Kidney (tissue), 14 donors: ENCODE data around the gene PHF21A. TPM values are rescaled to one million over a fixed set of nuclear protein-coding genes. Genes with fewer than 3 reads are reported as not detected.

Experiments used
- DNase-seq, 5 donors: peaks; one replicate each; pipeline ENCODE4 v3.0.0-alpha.2; 2013 to 2020
- FAIRE-seq: peaks from 2 replicates; lab custom pipeline; 2012; peaks lifted over from hg19 to GRCh38; lab: Jason Lieb, UNC
- H3K27ac ChIP-seq, 2 donors: one replicate each; pipeline ENCODE4 v1.7.0; 2013; ENCODE audit warnings: low read depth in 2 of 2, low read length in 2 of 2, inconsistent platforms in 1 of 2
- H3K27me3 ChIP-seq: one replicate; pipeline ENCODE4 v1.7.1; 2013; ENCODE audit warnings: low read length, inconsistent platforms; ENCODE audit not compliant: control insufficient read depth, insufficient read depth
- H3K36me3 ChIP-seq, 3 donors: one replicate each; pipeline versions ENCODE4 v1.7.0 to v1.7.1; 2013; ENCODE audit warnings: low read length in 3 of 3, control low read depth in 1 of 3, inconsistent platforms in 1 of 3; ENCODE audit not compliant: insufficient read depth in 3 of 3, control insufficient read depth in 2 of 3
- H3K4me1 ChIP-seq, 3 donors: one replicate each; pipeline versions ENCODE4 v1.7.0 to v1.7.1; 2013; ENCODE audit warnings: low read length in 3 of 3, inconsistent platforms in 1 of 3, low read depth in 1 of 3; ENCODE audit not compliant: control insufficient read depth in 2 of 3, insufficient read depth in 2 of 3
- H3K4me3 ChIP-seq, 3 donors: one replicate each; pipeline versions ENCODE4 v1.7.0 to v1.8.1; 2013; ENCODE audit warnings: low read length in 3 of 3, control low read depth in 1 of 3, inconsistent platforms in 1 of 3
- H3K9ac ChIP-seq, 3 donors: one replicate each; pipeline versions ENCODE4 v1.7.0 to v1.7.1; 2013; ENCODE audit warnings: low read length in 3 of 3, control low read depth in 1 of 3, inconsistent platforms in 1 of 3
- H3K9me3 ChIP-seq, 3 donors: one replicate each; pipeline versions ENCODE4 v1.7.0 to v1.7.1; 2013; ENCODE audit warnings: low read length in 3 of 3, control low read depth in 1 of 3, inconsistent platforms in 1 of 3; ENCODE audit not compliant: control insufficient read depth in 2 of 3, insufficient read depth in 1 of 3
- CTCF ChIP-seq: IDR thresholded peaks from 3 replicates; pipeline ENCODE4 v1.5.1; 2012; ENCODE audit warnings: mild to moderate bottlenecking, moderate library complexity, borderline replicate concordance; ENCODE audit not compliant: insufficient read depth; ENCODE audit errors: extremely low read depth
- intact Hi-C: fragments of 100-400 bp; cut with DNase I; formaldehyde crosslinking; loops from one replicate; pipeline ENCODE4 v1.11.1; 2022
- polyA plus RNA-seq: library from polyadenylated mRNA; stranded (reverse); fragments of 350-450 nt; fragmentation: Illumina TruSeq; extraction: RNeasy Lipid Tissue Mini Kit (QIAGEN cat#74804); gene quantifications from one replicate; pipeline ENCODE4 v1.2.3, GENCODE V29; 2014; ENCODE audit warnings: low read depth, low replicate concordance; ENCODE audit not compliant: insufficient read depth
- total RNA-seq: library from RNA; stranded (reverse); fragmentation: NEBNext Ultra II Directional; extraction: Animal tissue kit (Norgen Biotek cat#: 25700); gene quantifications from one replicate; pipeline ENCODE4 v1.2.1, GENCODE V29; 2021
- donor health status: control.
- donor health status: control.
- donor health status: control.
- donor health status: control.
- donor health status: control.
- donor health status: DM: yes; HTN: yes; CAD: no.
- donor health status: Normal renal cell carcinoma (clear cell type).

PHF21A gene
- total and polyA plus RNA-seq, 2 donors from 2014 or later = 9.6 to 48.2 TPM

- H3K4me1 ChIP-seq = no peaks in the 10 kb centered on the region
- no peaks in the 10 kb centered on the region for H3K36me3 ChIP-seq
- H3K27ac ChIP-seq = no peak overlapping the region
- intact Hi-C loops = no loop called here
- no peak for TF ChIP-seq CTCF
- no peak overlapping the region for H3K4me3 ChIP-seq
- no peak for DNase-seq
- no peak for FAIRE-seq
- no peaks in the 10 kb centered on the region for H3K27me3 ChIP-seq
- H3K9me3 ChIP-seq = no peaks in the 10 kb centered on the region
- no peak overlapping the region for H3K9ac ChIP-seq
Observed at GRCh38 chr11:46034041-46034440, 87.2 kb downstream of the PHF21A start.

GRCh38 chr11:46026606-46027293 is 94.5 kb downstream of the PHF21A start:
- H3K27ac ChIP-seq = no peak overlapping the region
- no peak overlapping the region for H3K4me3 ChIP-seq
- TF ChIP-seq CTCF = no peak
- no peaks in the 10 kb centered on the region for H3K4me1 ChIP-seq
- DNase-seq (no peak), FAIRE-seq (no peak)
- H3K27me3 ChIP-seq = no peaks in the 10 kb centered on the region
- no peak overlapping the region for H3K9ac ChIP-seq
- H3K9me3 ChIP-seq = no peaks in the 10 kb centered on the region
- no peaks in the 10 kb centered on the region for H3K36me3 ChIP-seq
- intact Hi-C loops = no loop called here

- Histone ChIP-seq H3K9me3 (no peaks in the 10 kb centered on the region), H3K4me1 (no peaks in the 10 kb centered on the region), H3K36me3 (no peaks in the 10 kb centered on the region), H3K27me3 (no peaks in the 10 kb centered on the region), H3K27ac (no peak overlapping the region), H3K4me3 (no peak overlapping the region), H3K9ac (no peak overlapping the region)
- TF ChIP-seq CTCF = no peak
- intact Hi-C loops = no loop called here
- no peak for FAIRE-seq
- no peak for DNase-seq
Observed at GRCh38 chr11:46020084-46020599, 101.1 kb downstream of the PHF21A start.
